Neural cell (in vitro differentiated cells): ENCODE data around the gene EP400. TPM values are rescaled to one million over a fixed set of nuclear protein-coding genes. Genes with fewer than 3 reads are reported as not detected.

Experiments used
- H2AFZ ChIP-seq: fragments of 200-600, 300-800 bp; sonication (generic), shearing (Covaris generic); 2 replicates; pipeline ENCODE4 v1.6.0; 2014; ENCODE audit warnings: low read depth, mild to moderate bottlenecking, antibody characterized with exemption, low read length, moderate library complexity
- H3F3A ChIP-seq: fragments of 200-600 bp; shearing (Covaris generic); 2 replicates; pipeline ENCODE4 v1.6.1; 2016; ENCODE audit warnings: mild to moderate bottlenecking, moderate library complexity, mixed read lengths, antibody characterized with exemption, low read length; ENCODE audit not compliant: insufficient read depth, poor library complexity, severe bottlenecking
- H3K27ac ChIP-seq: fragments of 200-600, 300-800 bp; sonication (generic), shearing (Covaris generic); 2 replicates; pipeline ENCODE4 v1.5.1; 2014; ENCODE audit warnings: mild to moderate bottlenecking, low read length, moderate library complexity
- H3K27me3 ChIP-seq: fragments of 300-800, 200-600 bp; sonication (generic), shearing (Covaris generic); 2 replicates; pipeline ENCODE4 v1.6.0; 2014; ENCODE audit warnings: mild to moderate bottlenecking, low read depth, low read length, moderate library complexity; ENCODE audit not compliant: insufficient read depth
- H3K36me3 ChIP-seq: fragments of 300-800, 200-600 bp; sonication (generic), shearing (Covaris generic); 2 replicates; pipeline ENCODE4 v1.5.1; 2014; ENCODE audit warnings: mild to moderate bottlenecking, antibody characterized with exemption, low read length, moderate library complexity; ENCODE audit not compliant: insufficient read depth
- H3K4me2 ChIP-seq: fragments of 300-800, 200-600 bp; sonication (generic), shearing (Covaris generic); 2 replicates; pipeline ENCODE4 v1.6.0; 2014; ENCODE audit warnings: mild to moderate bottlenecking, low read length
- H3K4me3 ChIP-seq: fragments of 300-800, 200-600 bp; sonication (generic), shearing (Covaris generic); 2 replicates; pipeline ENCODE4 v1.5.1; 2014; ENCODE audit warnings: mild to moderate bottlenecking, low read length, moderate library complexity
- H3K79me2 ChIP-seq: fragments of 200-600 bp; shearing (Covaris generic); replicated peaks from 2 replicates; pipeline ENCODE4 v1.6.0; 2014; ENCODE audit warnings: mild to moderate bottlenecking, low read length, moderate library complexity; ENCODE audit not compliant: insufficient read depth
- H3K9ac ChIP-seq: fragments of 300-800, 200-600 bp; sonication (generic), shearing (Covaris generic); 2 replicates; pipeline ENCODE4 v1.6.1; 2016; ENCODE audit warnings: mild to moderate bottlenecking, low read length, mixed read lengths
- H3K9me2 ChIP-seq: fragments of 200-600 bp; shearing (Covaris generic); 2 replicates; pipeline ENCODE4 v1.6.1; 2016; ENCODE audit warnings: mild to moderate bottlenecking, low read length, mixed read lengths; ENCODE audit not compliant: insufficient read depth
- H3K9me3 ChIP-seq: fragments of 200-600, 300-800 bp; sonication (generic), shearing (Covaris generic); 2 replicates; pipeline ENCODE4 v1.6.1; 2016; ENCODE audit warnings: mild to moderate bottlenecking, mixed run types, low read length, moderate library complexity, mixed read lengths
- H4K20me1 ChIP-seq: fragments of 200-600 bp; shearing (Covaris generic); 2 replicates; pipeline ENCODE4 v1.6.1; 2016; ENCODE audit warnings: mild to moderate bottlenecking, mixed run types; ENCODE audit not compliant: insufficient read depth
- CTCF ChIP-seq: fragments of 450-650 bp; IDR thresholded peaks from 2 replicates; pipeline ENCODE4 v1.5.1; 2014; ENCODE audit warnings: antibody characterized with exemption, mild to moderate bottlenecking, moderate library complexity; ENCODE audit not compliant: poor library complexity, severe bottlenecking
- EP300 ChIP-seq: fragments of 450-650 bp; conservative IDR thresholded peaks from 2 replicates; pipeline ENCODE4 v1.6.1; 2014; ENCODE audit warnings: antibody characterized with exemption, mild to moderate bottlenecking, moderate library complexity; ENCODE audit not compliant: poor library complexity, severe bottlenecking
- EZH2 ChIP-seq: fragments of 200-600, 300-800 bp; shearing (Covaris generic), sonication (generic); IDR thresholded peaks from 2 replicates; pipeline ENCODE4 v1.6.1; 2014; ENCODE audit warnings: antibody characterized with exemption, low read length, borderline replicate concordance, mild to moderate bottlenecking; ENCODE audit not compliant: insufficient read depth, poor library complexity, severe bottlenecking
- MXI1 ChIP-seq: fragments of 450-650 bp; conservative IDR thresholded peaks from 2 replicates; pipeline ENCODE4 v1.6.1; 2014; ENCODE audit warnings: antibody characterized with exemption, mild to moderate bottlenecking; ENCODE audit not compliant: poor library complexity, severe bottlenecking
- POLR2AphosphoS5 ChIP-seq: IDR thresholded peaks from 2 replicates; pipeline ENCODE4 v1.6.1; 2012
- RAD21 ChIP-seq: fragments of 450-650 bp; conservative IDR thresholded peaks from 2 replicates; pipeline ENCODE4 v1.6.1; 2014; ENCODE audit warnings: antibody characterized with exemption, mild to moderate bottlenecking, moderate library complexity
- SMC3 ChIP-seq: fragments of 450-650 bp; conservative IDR thresholded peaks from 2 replicates; pipeline ENCODE4 v1.6.1; 2014; ENCODE audit warnings: antibody characterized with exemption, mild to moderate bottlenecking, moderate library complexity; ENCODE audit not compliant: poor library complexity
- TAF1 ChIP-seq: IDR thresholded peaks from 2 replicates; pipeline ENCODE4 v1.6.1; 2012; ENCODE audit warnings: low read depth
- polyA plus RNA-seq: library from polyadenylated mRNA; depleted of rRNA; stranded (reverse); fragments of >200 nt; gene quantifications from 2 replicates; pipeline ENCODE4 v1.2.3, GENCODE V29; 2014
- TF ChIP-seq, protein P1 (sequence below): IDR thresholded peaks from 2 replicates; pipeline ENCODE4 v1.6.1; 2012; ENCODE audit warnings: borderline replicate concordance

The EP400 gene
- polyA plus RNA-seq, 1 donor from 2014 or later: 19.4 TPM

GRCh38 chr12:131928711-131929580 lies 20.8 kb upstream of the EP400 start, which contains the start of gene PUS1:
Gene PUS1 (plus strand): TSS chr12:131929276. CDS start chr12:131929723, 447 bp downstream.
- Histone ChIP-seq H3K4me3 (peak within 1 kb of the TSS; percentile 86), H3K79me2 (no peaks in the 10 kb centered on the region), H3K9me2 (no peaks in the 10 kb centered on the region), H3K9ac (peak within 1 kb of the TSS; percentile 70), H3K4me2 (peak within 1 kb of the TSS; percentile 68), H3K27ac (no peak within 1 kb of the TSS), H3F3A (no peaks in the 10 kb centered on the region), H3K27me3 (no peaks in the 10 kb centered on the region), H3K9me3 (no peaks in the 10 kb centered on the region), H4K20me1 (no peaks in the 10 kb centered on the region), H3K36me3 (no peaks in the 10 kb centered on the region), H2AFZ (peak within 1 kb of the TSS; percentile 73)
- TF ChIP-seq, protein P1, sequence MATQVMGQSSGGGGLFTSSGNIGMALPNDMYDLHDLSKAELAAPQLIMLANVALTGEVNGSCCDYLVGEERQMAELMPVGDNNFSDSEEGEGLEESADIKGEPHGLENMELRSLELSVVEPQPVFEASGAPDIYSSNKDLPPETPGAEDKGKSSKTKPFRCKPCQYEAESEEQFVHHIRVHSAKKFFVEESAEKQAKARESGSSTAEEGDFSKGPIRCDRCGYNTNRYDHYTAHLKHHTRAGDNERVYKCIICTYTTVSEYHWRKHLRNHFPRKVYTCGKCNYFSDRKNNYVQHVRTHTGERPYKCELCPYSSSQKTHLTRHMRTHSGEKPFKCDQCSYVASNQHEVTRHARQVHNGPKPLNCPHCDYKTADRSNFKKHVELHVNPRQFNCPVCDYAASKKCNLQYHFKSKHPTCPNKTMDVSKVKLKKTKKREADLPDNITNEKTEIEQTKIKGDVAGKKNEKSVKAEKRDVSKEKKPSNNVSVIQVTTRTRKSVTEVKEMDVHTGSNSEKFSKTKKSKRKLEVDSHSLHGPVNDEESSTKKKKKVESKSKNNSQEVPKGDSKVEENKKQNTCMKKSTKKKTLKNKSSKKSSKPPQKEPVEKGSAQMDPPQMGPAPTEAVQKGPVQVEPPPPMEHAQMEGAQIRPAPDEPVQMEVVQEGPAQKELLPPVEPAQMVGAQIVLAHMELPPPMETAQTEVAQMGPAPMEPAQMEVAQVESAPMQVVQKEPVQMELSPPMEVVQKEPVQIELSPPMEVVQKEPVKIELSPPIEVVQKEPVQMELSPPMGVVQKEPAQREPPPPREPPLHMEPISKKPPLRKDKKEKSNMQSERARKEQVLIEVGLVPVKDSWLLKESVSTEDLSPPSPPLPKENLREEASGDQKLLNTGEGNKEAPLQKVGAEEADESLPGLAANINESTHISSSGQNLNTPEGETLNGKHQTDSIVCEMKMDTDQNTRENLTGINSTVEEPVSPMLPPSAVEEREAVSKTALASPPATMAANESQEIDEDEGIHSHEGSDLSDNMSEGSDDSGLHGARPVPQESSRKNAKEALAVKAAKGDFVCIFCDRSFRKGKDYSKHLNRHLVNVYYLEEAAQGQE: no peak
- TF ChIP-seq TAF1: no peak
- no peak for TF ChIP-seq EZH2
- TF ChIP-seq SMC3: no peak
- TF ChIP-seq POLR2AphosphoS5: peak; percentile 64
- peak; percentile 94 for TF ChIP-seq MXI1
- no peak for TF ChIP-seq CTCF
- peak; percentile 28 for TF ChIP-seq RAD21
- no peak for TF ChIP-seq EP300

DNA sequence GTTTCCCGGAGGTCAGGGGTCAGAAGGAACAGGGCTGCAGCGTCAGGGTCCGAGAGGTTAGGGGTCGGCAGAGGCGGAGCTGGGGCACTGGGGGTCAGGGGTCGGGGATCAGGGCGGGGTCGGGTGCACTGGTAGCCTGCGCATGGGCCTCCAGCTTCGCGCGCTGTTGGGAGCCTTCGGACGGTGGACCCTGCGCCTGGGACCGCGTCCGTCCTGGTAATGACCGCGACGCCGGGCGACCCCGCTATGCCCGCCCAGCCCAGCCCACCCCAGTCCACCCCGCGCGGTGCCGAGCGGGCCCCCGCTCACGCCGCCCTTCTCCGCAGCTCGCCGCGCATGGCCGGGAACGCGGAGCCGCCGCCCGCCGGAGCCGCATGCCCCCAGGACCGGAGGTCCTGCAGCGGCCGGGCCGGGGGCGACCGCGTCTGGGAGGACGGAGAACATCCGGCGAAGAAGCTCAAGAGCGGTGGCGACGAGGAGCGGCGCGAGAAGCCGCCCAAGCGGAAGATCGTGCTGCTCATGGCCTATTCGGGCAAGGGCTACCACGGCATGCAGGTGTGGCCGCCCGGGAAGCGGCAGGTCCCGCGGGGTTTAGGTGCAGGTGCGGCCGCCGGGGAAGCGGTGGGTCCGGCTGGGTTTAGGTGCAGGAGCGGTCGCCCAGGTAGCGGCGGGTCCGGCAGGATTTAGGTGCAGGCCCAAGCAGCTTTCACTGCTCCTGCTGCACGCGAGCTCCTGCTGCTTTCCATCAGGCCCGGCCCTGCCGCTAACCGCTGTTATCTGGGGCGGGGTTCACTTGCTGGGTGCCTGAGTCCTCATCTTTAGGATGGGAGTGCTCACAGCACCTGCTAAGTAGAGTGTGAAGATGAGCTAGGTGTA lies 19.9 kb upstream of the EP400 start:
- H3K4me2 ChIP-seq: peak overlapping the region; percentile 68
- no peaks in the 10 kb centered on the region for H3K36me3 ChIP-seq
- peak overlapping the region; percentile 86 for H3K4me3 ChIP-seq
- H3F3A ChIP-seq: no peaks in the 10 kb centered on the region
- no peaks in the 10 kb centered on the region for H3K9me2 ChIP-seq
- no peaks in the 10 kb centered on the region for H4K20me1 ChIP-seq
- TF ChIP-seq CTCF (no peak), EP300 (no peak), EZH2 (no peak), RAD21 (no peak)
- no peaks in the 10 kb centered on the region for H3K9me3 ChIP-seq
- H3K27ac ChIP-seq: no peak overlapping the region
- peak overlapping the region; percentile 25 for H2AFZ ChIP-seq
- no peaks in the 10 kb centered on the region for H3K27me3 ChIP-seq
- H3K79me2 ChIP-seq: no peaks in the 10 kb centered on the region
- peak overlapping the region; percentile 60 for H3K9ac ChIP-seq
